ENCODE measurements around the gene BEND6. TPM values are rescaled to one million over a fixed set of nuclear protein-coding genes. Genes with fewer than 3 reads are reported as not detected.

The BEND6 gene
- total RNA-seq, 1 experiment from 2014 or later = 8.0 TPM

DNA sequence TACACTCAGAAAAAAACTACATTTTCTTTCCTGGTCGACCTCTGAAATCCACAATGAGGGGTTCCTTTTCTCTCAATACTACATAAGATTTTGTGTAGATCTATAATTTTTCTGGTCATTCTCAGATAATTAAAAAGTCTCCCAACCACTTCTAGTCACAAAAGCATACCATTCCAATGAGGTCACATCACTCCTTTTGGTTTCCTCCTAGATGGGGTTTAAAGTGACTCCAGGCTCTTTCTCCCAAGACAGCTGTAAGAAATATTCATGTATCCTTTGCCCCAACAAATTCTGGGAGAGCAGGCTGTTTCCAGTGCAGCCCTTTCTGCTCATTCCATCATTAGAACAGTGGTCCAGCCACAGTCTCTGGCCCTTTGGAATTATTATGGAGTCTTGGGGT, 43.1 kb upstream of the BEND6 start:
- intact Hi-C loops (cut with micrococcal nuclease; ENCODE audit: unreplicated experiment) (no loop called here), in situ Hi-C loops (cut with HindIII; ENCODE audit: low pct_unique_long_range_greater_than_20kb, low sequenced_read_pairs) (no loop called here)
- H3K27ac ChIP-seq (ENCODE audit: low read length) = peak overlapping the region; percentile 41
- no TSS peak for BruUV-seq (replicated peaks)
- peaks cover 28% of the 10 kb centered on the region for H3K4me1 ChIP-seq (ENCODE audit: control insufficient read depth, insufficient read depth, low read length)
- no peaks in the 10 kb centered on the region for H3K36me3 ChIP-seq (ENCODE audit: control insufficient read depth, insufficient read depth, low read length)
- no peak overlapping the region for H3K4me3 ChIP-seq (ENCODE audit: low read depth in 2 of 2, low read length in 2 of 2)
- ChIA-PET CTCF (no interaction called here), POLR2A (no interaction called here)
- no peak for TF ChIP-seq TCF7L2 (IDR thresholded peaks at IDR 0.05; ENCODE audit: low read depth, low read length)
- no peak for TF ChIP-seq POLR2AphosphoS5 (IDR thresholded peaks at IDR 0.05; ENCODE audit: low read depth, low read length)
- TF ChIP-seq SIN3A (IDR thresholded peaks at IDR 0.05; ENCODE audit: borderline replicate concordance, insufficient read depth, low read depth, low read length) = no peak
- TF ChIP-seq CTCF (IDR thresholded peaks at IDR 0.05) = no peak
- no peak for TF ChIP-seq REST (IDR thresholded peaks at IDR 0.05; ENCODE audit: insufficient read depth in 1 of 2, low read depth in 2 of 2, low read length in 1 of 2)
- no peak for ATAC-seq
- DNase-seq (ENCODE audit: low read depth, low spot score) = peak; percentile 46
- no peaks in the 10 kb centered on the region for H3K27me3 ChIP-seq (ENCODE audit: control insufficient read depth, insufficient read depth, low read length)
- H3K9me3 ChIP-seq (ENCODE audit: control insufficient read depth, insufficient read depth, low read depth, low read length) = no peaks in the 10 kb centered on the region

DNA sequence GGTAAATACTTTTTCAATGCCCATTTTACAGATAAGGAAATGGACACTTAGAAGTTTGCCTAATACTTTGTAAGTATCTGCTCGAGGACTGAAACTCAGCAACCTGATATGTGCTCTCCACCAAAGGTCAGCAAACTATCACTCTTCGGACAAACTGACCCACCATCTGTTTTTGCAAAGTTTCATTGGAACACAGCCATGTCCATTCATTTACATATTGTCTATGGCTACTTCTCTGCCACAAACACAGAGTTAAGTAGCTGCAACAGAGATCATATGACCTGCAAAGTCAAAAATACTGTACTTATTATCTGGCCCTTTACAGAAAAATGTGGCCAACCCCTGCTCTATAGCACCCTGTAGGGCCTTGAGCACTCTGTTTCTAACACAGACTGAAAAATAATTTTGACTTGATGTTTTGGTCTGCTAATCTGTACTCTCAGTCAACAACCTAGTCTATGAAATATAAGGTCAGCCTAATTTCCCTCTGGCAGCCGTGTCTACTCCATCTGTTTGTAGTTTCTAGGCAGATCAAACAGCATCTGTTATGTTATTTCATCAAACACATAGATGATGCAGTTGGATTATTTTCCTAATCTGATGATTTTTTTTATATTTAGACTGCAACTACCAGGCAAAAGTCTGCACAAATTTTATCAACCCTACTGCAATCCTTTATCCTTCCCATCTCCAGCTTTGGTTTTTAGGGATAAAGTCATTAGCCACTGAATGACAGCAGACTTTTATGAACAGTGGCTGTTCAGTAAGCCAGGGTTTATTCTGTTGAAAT, 41.4 kb upstream of the BEND6 start:
- Histone ChIP-seq H3K4me1 (ENCODE audit: control insufficient read depth, insufficient read depth, low read length) (peaks cover 25% of the 10 kb centered on the region), H3K4me3 (ENCODE audit: low read depth in 2 of 2, low read length in 2 of 2) (no peak overlapping the region), H3K27me3 (ENCODE audit: control insufficient read depth, insufficient read depth, low read length) (no peaks in the 10 kb centered on the region), H3K27ac (ENCODE audit: low read length) (no peak overlapping the region), H3K36me3 (ENCODE audit: control insufficient read depth, insufficient read depth, low read length) (no peaks in the 10 kb centered on the region), H3K9me3 (ENCODE audit: control insufficient read depth, insufficient read depth, low read depth, low read length) (no peaks in the 10 kb centered on the region)
- in situ Hi-C loops (cut with HindIII; ENCODE audit: low pct_unique_long_range_greater_than_20kb, low sequenced_read_pairs) = no loop called here
- ATAC-seq (no peak), DNase-seq (ENCODE audit: low read depth, low spot score) (no peak)
- intact Hi-C loops (cut with micrococcal nuclease; ENCODE audit: unreplicated experiment) = no loop called here
- CTCF ChIA-PET = no interaction called here
- TF ChIP-seq SIN3A (IDR thresholded peaks at IDR 0.05; ENCODE audit: borderline replicate concordance, insufficient read depth, low read depth, low read length) (no peak), TCF7L2 (IDR thresholded peaks at IDR 0.05; ENCODE audit: low read depth, low read length) (no peak), REST (IDR thresholded peaks at IDR 0.05; ENCODE audit: insufficient read depth in 1 of 2, low read depth in 2 of 2, low read length in 1 of 2) (no peak)
- no TSS peak for BruUV-seq (replicated peaks)
- POLR2A ChIA-PET = no interaction called here
